ENCODE data around the gene HOXB6. TPM values are rescaled to one million over a fixed set of nuclear protein-coding genes. Genes with fewer than 3 reads are reported as not detected.

The HOXB6 gene
- total RNA-seq, 2 donors from 2014 or later = not detected

GRCh38 chr17:48597778-48598631, 6.8 kb downstream of the HOXB6 start:
- peaks cover 100% of the 10 kb centered on the region for H3K27me3 Mint-ChIP-seq (ENCODE audit: insufficient read depth)
- peaks cover 100% of the 10 kb centered on the region for H3K27me3 ChIP-seq (ENCODE audit: control insufficient read depth, insufficient read depth, low read length, poor library complexity, severe bottlenecking)
- H3K4me1 Mint-ChIP-seq = peaks cover 16% of the 10 kb centered on the region
- no peaks in the 10 kb centered on the region for H3K9me3 ChIP-seq (ENCODE audit: control insufficient read depth, low read length)
- TF ChIP-seq, protein P1, sequence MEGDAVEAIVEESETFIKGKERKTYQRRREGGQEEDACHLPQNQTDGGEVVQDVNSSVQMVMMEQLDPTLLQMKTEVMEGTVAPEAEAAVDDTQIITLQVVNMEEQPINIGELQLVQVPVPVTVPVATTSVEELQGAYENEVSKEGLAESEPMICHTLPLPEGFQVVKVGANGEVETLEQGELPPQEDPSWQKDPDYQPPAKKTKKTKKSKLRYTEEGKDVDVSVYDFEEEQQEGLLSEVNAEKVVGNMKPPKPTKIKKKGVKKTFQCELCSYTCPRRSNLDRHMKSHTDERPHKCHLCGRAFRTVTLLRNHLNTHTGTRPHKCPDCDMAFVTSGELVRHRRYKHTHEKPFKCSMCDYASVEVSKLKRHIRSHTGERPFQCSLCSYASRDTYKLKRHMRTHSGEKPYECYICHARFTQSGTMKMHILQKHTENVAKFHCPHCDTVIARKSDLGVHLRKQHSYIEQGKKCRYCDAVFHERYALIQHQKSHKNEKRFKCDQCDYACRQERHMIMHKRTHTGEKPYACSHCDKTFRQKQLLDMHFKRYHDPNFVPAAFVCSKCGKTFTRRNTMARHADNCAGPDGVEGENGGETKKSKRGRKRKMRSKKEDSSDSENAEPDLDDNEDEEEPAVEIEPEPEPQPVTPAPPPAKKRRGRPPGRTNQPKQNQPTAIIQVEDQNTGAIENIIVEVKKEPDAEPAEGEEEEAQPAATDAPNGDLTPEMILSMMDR (conservative IDR thresholded peaks at IDR 0.05) = no peak
- no peaks in the 10 kb centered on the region for H3K9me3 Mint-ChIP-seq
- H3K27ac Mint-ChIP-seq = no peak overlapping the region
- H3K9ac ChIP-seq (ENCODE audit: extremely low read depth, low read length, poor library complexity, severe bottlenecking) = no peak overlapping the region
- H3K4me3 Mint-ChIP-seq = peak overlapping the region; percentile 32
- WGBS, 2 experiments (ENCODE audit: insufficient coverage in 1 of 2, insufficient read length in 1 of 2) = 2 to 4% methylated on average over 24 to 67 of the region's 68 CpGs
- DNase-seq = peak; percentile 83
- H3K4me1 ChIP-seq (ENCODE audit: control insufficient read depth, insufficient read depth, low read length) = no peaks in the 10 kb centered on the region
- H3K36me3 Mint-ChIP-seq (ENCODE audit: low read depth) = no peaks in the 10 kb centered on the region
- H3K36me3 ChIP-seq (ENCODE audit: control insufficient read depth, insufficient read depth, low read length) = no peaks in the 10 kb centered on the region
- H3K27ac ChIP-seq (ENCODE audit: low read depth, low read length) = no peak overlapping the region
- no peak overlapping the region for H3K4me3 ChIP-seq (ENCODE audit: low read length)

DNA sequence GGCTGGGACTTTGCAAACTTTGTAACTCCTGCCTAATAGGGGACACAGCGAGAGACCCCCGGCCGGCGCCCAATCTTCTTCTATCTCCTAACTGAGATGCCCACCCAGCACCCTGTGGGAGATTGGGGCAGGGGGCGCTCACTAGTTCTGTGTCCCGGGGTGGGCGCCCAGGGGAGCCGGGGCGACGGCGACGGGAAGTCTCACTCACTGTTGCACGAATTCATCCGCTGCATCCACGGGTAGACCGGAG, 7.3 kb downstream of the HOXB6 start:
- H3K4me3 Mint-ChIP-seq = peak overlapping the region; percentile 32
- Histone ChIP-seq H3K27me3 (ENCODE audit: control insufficient read depth, insufficient read depth, low read length, poor library complexity, severe bottlenecking) (peaks cover 100% of the 10 kb centered on the region), H3K4me3 (ENCODE audit: low read length) (no peak overlapping the region), H3K36me3 (ENCODE audit: control insufficient read depth, insufficient read depth, low read length) (no peaks in the 10 kb centered on the region), H3K27ac (ENCODE audit: low read depth, low read length) (no peak overlapping the region), H3K9me3 (ENCODE audit: control insufficient read depth, low read length) (no peaks in the 10 kb centered on the region), H3K4me1 (ENCODE audit: control insufficient read depth, insufficient read depth, low read length) (no peaks in the 10 kb centered on the region), H3K9ac (ENCODE audit: extremely low read depth, low read length, poor library complexity, severe bottlenecking) (no peak overlapping the region)
- 3 to 6% methylated on average over 7 to 16 of the region's 16 CpGs for WGBS, 2 experiments (ENCODE audit: insufficient coverage in 1 of 2, insufficient read length in 1 of 2)
- H3K9me3 Mint-ChIP-seq = no peaks in the 10 kb centered on the region
- no peak overlapping the region for H3K27ac Mint-ChIP-seq
- DNase-seq = peak; percentile 65
- H3K27me3 Mint-ChIP-seq (ENCODE audit: insufficient read depth) = peaks cover 100% of the 10 kb centered on the region
- peaks cover 16% of the 10 kb centered on the region for H3K4me1 Mint-ChIP-seq
- TF ChIP-seq, protein P1 (conservative IDR thresholded peaks at IDR 0.05) = no peak
- H3K36me3 Mint-ChIP-seq (ENCODE audit: low read depth) = no peaks in the 10 kb centered on the region

DNA sequence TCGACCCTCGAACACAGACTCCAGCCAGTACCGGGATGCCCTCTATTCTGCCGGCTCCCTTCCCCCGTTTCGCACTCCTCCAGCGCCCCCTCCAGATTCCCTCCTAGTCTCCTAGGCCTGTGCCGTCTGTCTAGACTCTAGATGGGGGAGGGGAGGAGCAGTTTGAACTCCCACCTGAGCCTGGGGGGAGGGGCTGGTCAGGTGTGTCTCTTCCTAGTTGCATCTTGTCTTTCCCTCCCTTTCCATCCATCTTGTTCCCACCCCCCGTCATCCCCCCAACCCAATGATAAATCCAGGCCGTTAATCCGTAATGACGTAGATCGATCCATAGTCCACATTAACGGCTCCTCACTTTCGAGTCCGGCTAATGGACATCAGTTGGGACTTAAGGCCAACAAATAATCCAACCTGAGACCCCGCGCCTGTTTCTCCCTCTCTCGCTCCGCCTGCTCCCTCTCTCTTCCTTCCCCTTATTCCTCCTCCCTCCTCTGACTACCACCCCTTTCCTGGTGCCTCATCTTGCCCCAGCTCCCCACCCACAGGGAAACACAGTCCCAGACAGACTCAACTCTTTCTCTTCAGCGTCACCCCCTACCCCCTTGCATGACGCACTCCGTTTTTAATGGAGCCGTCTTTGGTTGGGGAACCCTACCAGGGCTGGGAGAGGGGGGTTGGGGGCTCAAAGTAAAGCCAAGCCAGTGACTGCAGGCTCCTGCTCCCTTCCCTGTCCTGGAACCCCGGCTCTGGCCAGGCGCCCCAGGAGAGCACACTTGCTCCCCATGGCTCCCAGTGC, 7.9 kb downstream of the HOXB6 start:
- peaks cover 16% of the 10 kb centered on the region for H3K4me1 Mint-ChIP-seq
- H3K4me3 Mint-ChIP-seq = no peak overlapping the region
- no peak overlapping the region for H3K27ac Mint-ChIP-seq
- no peaks in the 10 kb centered on the region for H3K9me3 Mint-ChIP-seq
- 12 to 14% methylated on average over 12 to 24 of the region's 26 CpGs for WGBS, 2 experiments (ENCODE audit: insufficient coverage in 1 of 2, insufficient read length in 1 of 2)
- Histone ChIP-seq H3K9me3 (ENCODE audit: control insufficient read depth, low read length) (no peaks in the 10 kb centered on the region), H3K36me3 (ENCODE audit: control insufficient read depth, insufficient read depth, low read length) (no peaks in the 10 kb centered on the region), H3K9ac (ENCODE audit: extremely low read depth, low read length, poor library complexity, severe bottlenecking) (no peak overlapping the region), H3K4me3 (ENCODE audit: low read length) (no peak overlapping the region), H3K27ac (ENCODE audit: low read depth, low read length) (no peak overlapping the region), H3K4me1 (ENCODE audit: control insufficient read depth, insufficient read depth, low read length) (no peaks in the 10 kb centered on the region), H3K27me3 (ENCODE audit: control insufficient read depth, insufficient read depth, low read length, poor library complexity, severe bottlenecking) (peaks cover 100% of the 10 kb centered on the region)
- no peaks in the 10 kb centered on the region for H3K36me3 Mint-ChIP-seq (ENCODE audit: low read depth)
- TF ChIP-seq, protein P1 (conservative IDR thresholded peaks at IDR 0.05) = no peak
- peaks cover 100% of the 10 kb centered on the region for H3K27me3 Mint-ChIP-seq (ENCODE audit: insufficient read depth)
- no peak for DNase-seq

Data from endodermal cell (in vitro differentiated cells).